Measurements from ENCODE around the gene PMM2. TPM values are rescaled to one million over a fixed set of nuclear protein-coding genes. Genes with fewer than 3 reads are reported as not detected.

PMM2 gene
- total and polyA plus RNA-seq, 2 experiments from 2014 or later, result 38.2 to 60.4 TPM

GRCh38 chr16:8751481-8752311, 45.9 kb upstream of the PMM2 start:
- H3F3A ChIP-seq (replicated peaks; ENCODE audit: low read depth), result no peaks in the 10 kb centered on the region
- H3K27me3 Mint-ChIP-seq (ENCODE audit: insufficient read depth, low read depth, poor library complexity), result no peaks in the 10 kb centered on the region
- H4K20me1 ChIP-seq (replicated peaks; ENCODE audit: insufficient read depth), result no peaks in the 10 kb centered on the region
- H3K27ac ChIP-seq (ENCODE audit: low read depth), result no peak overlapping the region
- no peaks in the 10 kb centered on the region for H3K79me2 ChIP-seq (replicated peaks; ENCODE audit: insufficient read depth)
- no peaks in the 10 kb centered on the region for H3K36me3 Mint-ChIP-seq (ENCODE audit: low read depth)
- ATAC-seq (no peak), DNase-seq (ENCODE audit: low spot score) (peak; percentile 32)
- H3K4me3 Mint-ChIP-seq, result no peak overlapping the region
- no peak for TF ChIP-seq ETS1 (IDR thresholded peaks at IDR 0.05)
- TF ChIP-seq EZH2 (IDR thresholded peaks at IDR 0.05; ENCODE audit: low read depth, unreplicated experiment), result no peak
- TF ChIP-seq EZH2phosphoT487 (IDR thresholded peaks at IDR 0.05; ENCODE audit: unreplicated experiment), result no peak
- TF ChIP-seq REST (IDR thresholded peaks at IDR 0.05; ENCODE audit: unreplicated experiment), result no peak
- TF ChIP-seq ZNF114 (CRISPR knock-in tag; IDR thresholded peaks at IDR 0.05), result no peak
- no peak overlapping the region for H2AFZ ChIP-seq
- H3K4me2 ChIP-seq, result no peak overlapping the region
- H3K4me3 ChIP-seq, result no peak overlapping the region
- H3K9me3 Mint-ChIP-seq, result no peaks in the 10 kb centered on the region
- H3K27me3 ChIP-seq (ENCODE audit: insufficient read depth), result no peaks in the 10 kb centered on the region
- no peaks in the 10 kb centered on the region for H3K36me3 ChIP-seq (ENCODE audit: insufficient read depth)
- no peaks in the 10 kb centered on the region for H3K4me1 ChIP-seq (ENCODE audit: insufficient read depth)
- no peaks in the 10 kb centered on the region for H3K4me1 Mint-ChIP-seq
- no peak overlapping the region for H3K27ac Mint-ChIP-seq
- no peaks in the 10 kb centered on the region for H3K9me2 ChIP-seq (ENCODE audit: insufficient read depth)

DNA sequence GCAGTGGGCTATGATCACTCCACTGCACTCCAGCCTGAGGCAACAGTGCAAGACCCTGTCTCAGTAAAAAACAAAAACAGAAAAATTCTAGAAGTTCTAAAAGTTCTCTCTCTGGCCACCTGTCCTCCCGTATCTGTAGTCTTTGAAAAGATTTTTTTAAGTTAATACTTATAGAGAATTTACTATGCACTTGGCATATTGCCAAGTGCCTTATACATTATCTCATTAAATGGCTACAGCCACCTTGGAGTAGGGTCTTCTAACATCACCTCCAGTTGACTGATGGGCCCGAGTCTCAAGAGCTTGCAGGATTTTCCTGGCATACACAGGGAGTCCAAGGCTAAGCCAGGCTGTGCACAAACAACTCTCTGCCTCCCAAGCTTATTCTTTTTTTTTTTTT, 44.9 kb upstream of the PMM2 start:
- no peaks in the 10 kb centered on the region for H3K4me1 Mint-ChIP-seq
- TF ChIP-seq EZH2phosphoT487 (IDR thresholded peaks at IDR 0.05; ENCODE audit: unreplicated experiment) (no peak), ETS1 (IDR thresholded peaks at IDR 0.05) (no peak), POLR2AphosphoS5 (IDR thresholded peaks at IDR 0.05; ENCODE audit: low read depth) (no peak), NANOG (IDR thresholded peaks at IDR 0.05; ENCODE audit: borderline replicate concordance) (no peak), CREB1 (CRISPR knock-in tag; IDR thresholded peaks at IDR 0.05; ENCODE audit: low read depth) (no peak), REST (IDR thresholded peaks at IDR 0.05; ENCODE audit: unreplicated experiment) (no peak), ZNF114 (CRISPR knock-in tag; IDR thresholded peaks at IDR 0.05) (no peak), JUNB (IDR thresholded peaks at IDR 0.05; ENCODE audit: unreplicated experiment) (no peak), EZH2 (IDR thresholded peaks at IDR 0.05; ENCODE audit: low read depth, unreplicated experiment) (no peak)

More for the DNA sequence above, 44.9 kb upstream of the PMM2 start:
- Histone ChIP-seq H3K79me2 (replicated peaks; ENCODE audit: insufficient read depth) (no peaks in the 10 kb centered on the region), H3F3A (replicated peaks; ENCODE audit: low read depth) (no peaks in the 10 kb centered on the region), H4K20me1 (replicated peaks; ENCODE audit: insufficient read depth) (no peaks in the 10 kb centered on the region), H3K4me1 (ENCODE audit: insufficient read depth) (no peaks in the 10 kb centered on the region), H3K27ac (ENCODE audit: low read depth) (no peak overlapping the region), H3K36me3 (ENCODE audit: insufficient read depth) (no peaks in the 10 kb centered on the region), H3K27me3 (ENCODE audit: insufficient read depth) (no peaks in the 10 kb centered on the region), H3K4me3 (no peak overlapping the region), H3K9me2 (ENCODE audit: insufficient read depth) (no peaks in the 10 kb centered on the region), H2AFZ (no peak overlapping the region), H3K4me2 (no peak overlapping the region)
- Mint-ChIP-seq H3K27me3 (ENCODE audit: insufficient read depth, low read depth, poor library complexity) (no peaks in the 10 kb centered on the region), H3K9me3 (no peaks in the 10 kb centered on the region), H3K4me3 (no peak overlapping the region), H3K27ac (no peak overlapping the region), H3K36me3 (ENCODE audit: low read depth) (no peaks in the 10 kb centered on the region)
- ATAC-seq (no peak), DNase-seq (ENCODE audit: low spot score) (no peak)
